ENCODE data around the gene RUSF1. TPM values are rescaled to one million over a fixed set of nuclear protein-coding genes. Genes with fewer than 3 reads are reported as not detected.

The RUSF1 gene
- total and polyA plus RNA-seq, 8 donors, result 39.9 to 96.7 (median 51.0) TPM

- Histone ChIP-seq H3K9me3 (no peaks in the 10 kb centered on the region), H3K36me3 (no peaks in the 10 kb centered on the region), H3K4me3 (peak within 1 kb of the TSS; percentile 12 to 50 (median 22)), H3K27me3 (no peaks in the 10 kb centered on the region), H3K4me1 (peaks cover 0 to 7% (median 3%) of the 10 kb centered on the region in 3 donors), H3K27ac (peak within 1 kb of the TSS in 2 of 4 donors; percentile 50 to 51)
- DNase-seq, result no peak
- TF ChIP-seq, protein P1, sequence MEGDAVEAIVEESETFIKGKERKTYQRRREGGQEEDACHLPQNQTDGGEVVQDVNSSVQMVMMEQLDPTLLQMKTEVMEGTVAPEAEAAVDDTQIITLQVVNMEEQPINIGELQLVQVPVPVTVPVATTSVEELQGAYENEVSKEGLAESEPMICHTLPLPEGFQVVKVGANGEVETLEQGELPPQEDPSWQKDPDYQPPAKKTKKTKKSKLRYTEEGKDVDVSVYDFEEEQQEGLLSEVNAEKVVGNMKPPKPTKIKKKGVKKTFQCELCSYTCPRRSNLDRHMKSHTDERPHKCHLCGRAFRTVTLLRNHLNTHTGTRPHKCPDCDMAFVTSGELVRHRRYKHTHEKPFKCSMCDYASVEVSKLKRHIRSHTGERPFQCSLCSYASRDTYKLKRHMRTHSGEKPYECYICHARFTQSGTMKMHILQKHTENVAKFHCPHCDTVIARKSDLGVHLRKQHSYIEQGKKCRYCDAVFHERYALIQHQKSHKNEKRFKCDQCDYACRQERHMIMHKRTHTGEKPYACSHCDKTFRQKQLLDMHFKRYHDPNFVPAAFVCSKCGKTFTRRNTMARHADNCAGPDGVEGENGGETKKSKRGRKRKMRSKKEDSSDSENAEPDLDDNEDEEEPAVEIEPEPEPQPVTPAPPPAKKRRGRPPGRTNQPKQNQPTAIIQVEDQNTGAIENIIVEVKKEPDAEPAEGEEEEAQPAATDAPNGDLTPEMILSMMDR (IDR thresholded peaks at IDR 0.05), result no peak
- FAIRE-seq, result no peak
- ATAC-seq, result peak in 2 of 4 donors; percentile 1 to 6
- intact Hi-C loops (cut with DNase I), result no loop called here
- 3% methylated on average over 38 to 62 of the region's 63 CpGs for WGBS, 2 donors
Measured at GRCh38 chr16:31471875-31472708, 36.1 kb downstream of the RUSF1 start, which contains the start of gene TGFB1I1. Gene TGFB1I1, plus strand, starts transcription at chr16:31472152. Its CDS starts 37 bp downstream, at chr16:31472189.

GRCh38 chr16:31471241-31471874 is 36.8 kb downstream of the RUSF1 start:
- H3K27me3 ChIP-seq, result no peaks in the 10 kb centered on the region
- H3K4me1 ChIP-seq, result peaks cover 0 to 7% (median 3%) of the 10 kb centered on the region in 3 donors
- FAIRE-seq (no peak), ATAC-seq (no peak), DNase-seq (no peak)
- no peaks in the 10 kb centered on the region for H3K36me3 ChIP-seq
- intact Hi-C loops (cut with DNase I), result no loop called here
- TF ChIP-seq, protein P1 (IDR thresholded peaks at IDR 0.05), result no peak
- H3K27ac ChIP-seq, result peak overlapping the region in 2 of 4 donors; percentile 2 to 51
- H3K4me3 ChIP-seq, result peak overlapping the region in 3 of 4 donors; percentile 18 to 50 (median 27)
- H3K9me3 ChIP-seq, result no peaks in the 10 kb centered on the region
- 48 to 54% methylated on average over 15 of the region's 15 CpGs for WGBS, 2 donors

GRCh38 chr16:31470615-31471014 is 37.6 kb downstream of the RUSF1 start:
- no peaks in the 10 kb centered on the region for H3K36me3 ChIP-seq
- peaks cover 0 to 5% (median 0%) of the 10 kb centered on the region in 3 donors for H3K4me1 ChIP-seq
- 58 to 69% methylated on average over 3 of the region's 3 CpGs for WGBS, 2 donors
- H3K27me3 ChIP-seq, result no peaks in the 10 kb centered on the region
- no peak for FAIRE-seq
- intact Hi-C loops (cut with DNase I), result no loop called here
- no peak overlapping the region for H3K27ac ChIP-seq
- no peak for DNase-seq
- H3K4me3 ChIP-seq, result no peak overlapping the region
- TF ChIP-seq, protein P1 (IDR thresholded peaks at IDR 0.05), result no peak
- no peaks in the 10 kb centered on the region for H3K9me3 ChIP-seq
- no peak for ATAC-seq

- Histone ChIP-seq H3K27me3 (no peaks in the 10 kb centered on the region), H3K4me3 (no peak overlapping the region), H3K4me1 (peaks cover 0 to 3% (median 0%) of the 10 kb centered on the region in 3 donors), H3K9me3 (no peaks in the 10 kb centered on the region), H3K36me3 (peaks cover 0 to under 1% (median 0%) of the 10 kb centered on the region in 3 donors), H3K27ac (no peak overlapping the region)
- DNase-seq, result no peak
- TF ChIP-seq, protein P1 (IDR thresholded peaks at IDR 0.05), result no peak
- no peak for ATAC-seq
- intact Hi-C loops (cut with DNase I), result no loop called here
- WGBS, 2 donors, result 81 to 88% methylated on average over 5 of the region's 5 CpGs
- FAIRE-seq, result no peak
Measured at GRCh38 chr16:31467858-31468257, 40.3 kb downstream of the RUSF1 start.

Measured in pancreas (tissue), 10 donors.